Left renal cortex interstitium (tissue), 4 donors: Measurements from ENCODE around the gene GPRASP2. TPM values are rescaled to one million over a fixed set of nuclear protein-coding genes. Genes with fewer than 3 reads are reported as not detected.

Experiments used
- DNase-seq, 4 donors: peaks; one replicate each; pipeline ENCODE4 v3.0.0-alpha.2; 2013; ENCODE audit warnings: low read depth in 4 of 4, low spot score in 2 of 4, missing footprints in 1 of 4
- polyA plus RNA-seq, 4 donors: library from polyadenylated mRNA; unstranded; fragments of 120-200 nt; gene quantifications; one replicate each; pipeline ENCODE4 v1.2.1, GENCODE V29; 2013; ENCODE audit not compliant: insufficient read length in 4 of 4

GPRASP2 gene
- polyA plus RNA-seq, 4 donors: 35.5 to 42.2 (median 40.2) TPM

DNA sequence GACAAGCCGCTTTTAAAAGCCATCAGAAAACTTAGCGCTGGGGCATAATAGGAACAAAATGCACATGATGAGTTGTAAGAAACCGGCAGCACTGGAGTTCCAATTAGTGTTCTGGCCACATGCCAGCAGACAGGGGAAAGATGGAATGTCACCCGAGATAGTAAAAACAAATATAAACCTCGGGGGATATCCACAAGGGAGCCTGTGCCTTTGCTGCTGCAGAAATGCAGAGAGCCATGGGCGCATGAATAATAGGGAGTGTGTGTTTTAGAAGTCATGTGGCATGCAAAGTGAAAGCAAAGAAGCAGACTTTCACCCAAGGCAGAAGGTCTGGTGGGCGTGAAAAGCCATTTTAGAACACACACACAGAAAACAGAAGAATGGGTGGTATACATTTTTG, 27.4 kb downstream of the GPRASP2 start:
- DNase-seq: no peak

- DNase-seq: no peak
These were observed 32.1 kb downstream of the GPRASP2 start for GRCh38 chrX:102744307-102744706.

DNA sequence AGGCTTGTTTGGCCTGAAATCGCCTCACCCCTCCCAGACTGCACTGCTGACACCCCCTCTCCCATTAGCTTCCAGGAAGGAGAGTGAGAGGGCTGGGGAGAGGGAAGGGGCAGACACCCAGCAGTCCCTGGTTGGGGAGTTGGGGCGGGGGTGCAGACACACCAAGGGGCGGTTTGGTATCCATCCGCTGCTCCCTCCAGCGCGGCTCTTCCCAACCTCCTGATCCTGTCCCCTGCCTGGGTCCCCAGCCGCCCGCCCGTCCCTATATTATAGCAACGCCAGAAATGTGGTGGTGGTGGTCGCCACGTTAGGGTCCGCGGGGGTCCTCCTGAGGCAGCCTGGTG, 33.2 kb downstream of the GPRASP2 start:
- DNase-seq: no peak

DNA sequence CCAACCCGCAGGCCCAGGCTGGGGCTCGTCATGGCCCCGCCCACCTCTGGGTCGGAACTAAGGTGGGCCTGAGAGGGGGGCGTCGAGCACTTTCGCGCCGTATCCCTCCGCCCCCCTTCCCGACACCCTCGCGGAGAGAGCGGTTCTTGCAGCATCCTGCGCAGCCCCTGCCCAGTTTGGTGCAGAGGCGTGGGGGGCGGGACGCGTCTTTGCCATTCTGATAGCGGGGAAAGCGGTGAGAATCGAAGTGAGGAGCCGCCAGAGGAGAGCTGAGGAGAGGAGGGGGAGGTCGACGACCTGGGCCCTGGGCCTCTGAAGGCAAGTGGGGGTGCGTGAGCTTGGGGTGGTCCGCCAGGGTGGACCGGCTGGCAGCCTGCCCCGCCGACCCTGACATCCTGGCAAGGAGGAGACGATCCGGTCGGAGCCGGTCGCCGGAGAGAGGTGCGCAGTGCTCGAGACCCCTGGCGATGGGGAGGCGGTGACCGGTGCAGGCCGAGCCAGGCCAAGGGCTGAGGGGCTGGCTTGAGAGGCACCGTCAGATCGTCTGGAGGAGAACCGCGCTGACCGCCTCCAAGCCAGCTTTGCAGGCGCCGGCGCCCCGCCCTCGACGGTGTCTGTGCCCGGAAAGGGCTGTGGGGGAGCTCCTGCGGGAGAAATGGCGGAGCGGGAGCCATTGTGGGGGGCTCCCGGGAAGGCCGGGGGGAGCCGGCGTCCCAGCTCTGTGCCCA, 33.8 kb downstream of the GPRASP2 start:
- peak in 1 of 4 donors; percentile 19 for DNase-seq

DNA sequence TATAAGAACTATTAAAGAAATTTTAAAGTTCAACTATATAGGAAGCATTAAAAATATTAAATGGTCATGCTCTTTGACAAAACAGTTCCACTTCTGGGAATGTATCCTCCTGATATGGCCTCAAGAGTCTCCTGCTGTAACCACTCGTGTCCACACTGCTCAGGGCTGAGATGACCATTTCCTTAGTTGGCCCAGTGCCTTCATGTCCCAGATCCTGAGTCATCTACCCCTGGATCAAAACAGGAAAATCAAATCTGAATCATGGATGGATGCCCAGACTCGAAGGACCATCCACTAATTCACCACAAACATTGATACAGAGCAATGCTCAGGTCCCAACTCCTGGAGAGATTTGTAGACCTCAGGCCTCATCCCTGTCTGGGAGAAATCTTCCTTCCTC, 53.0 kb downstream of the GPRASP2 start:
- DNase-seq: no peak

GRCh38 chrX:102765809-102766208, 53.6 kb downstream of the GPRASP2 start:
- DNase-seq: no peak

DNA sequence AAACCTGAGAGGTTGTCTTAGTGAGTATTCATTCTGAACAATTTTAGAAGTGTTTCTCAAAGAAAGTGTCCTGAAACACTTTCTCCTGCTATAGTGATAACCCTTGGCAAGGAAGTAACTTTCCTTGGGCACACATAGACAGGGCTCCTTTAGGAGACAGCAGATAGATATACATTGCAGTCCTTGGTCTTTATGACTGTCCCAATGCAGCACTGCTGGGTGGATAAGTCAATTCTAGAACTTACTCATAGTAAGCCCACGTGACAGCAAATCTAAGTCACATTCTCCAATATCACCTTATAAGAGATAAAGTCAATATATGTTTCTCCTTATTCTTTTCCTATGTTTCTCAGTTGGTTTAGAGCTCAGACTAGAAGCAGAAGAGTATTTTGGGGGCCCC, 55.0 kb downstream of the GPRASP2 start:
- no peak for DNase-seq

Other genes with a start within 250 kb of the GPRASP2 start
- gene TCP11X2, start 240.6 kb upstream of the GPRASP2 start, polyA plus RNA-seq: 1 to 10 TPM in 2 of 4 donors, under 1 TPM in 2; 0.75 to 2.1 (median 1.2) TPM
- gene TMSB15A, start 195.7 kb upstream of the GPRASP2 start, polyA plus RNA-seq: 10 to 100 TPM; 59.9 to 71.4 (median 64.1) TPM
- 10 to 100 TPM; 12.3 to 16.7 (median 15.7) TPM for gene ARMCX5, start 112.9 kb upstream of the GPRASP2 start, polyA plus RNA-seq
- 10 to 100 TPM; 10.7 to 13.5 (median 11.9) TPM for gene GPRASP1, start 61.0 kb upstream of the GPRASP2 start, polyA plus RNA-seq
- 10 to 100 TPM; 15.9 to 21.1 (median 19.7) TPM for gene GPRASP3, start 8.3 kb downstream of the GPRASP2 start, polyA plus RNA-seq
- under 1 TPM in 3 of 4 donors, not detected in 1; 0.16 to 0.83 (median 0.19) TPM for gene RAB40AL, start 224.8 kb downstream of the GPRASP2 start, polyA plus RNA-seq